Stimulated activated CD8-positive, alpha-beta memory T cell treated with anti-CD3 and anti-CD28 coated beads, Interleukin-2, amount 100 ng/mL, for 1 hour (primary cell): ENCODE measurements around the gene NRARP.

Experiments used
- DNase-seq, 2 donors: peaks; one replicate each; pipeline ENCODE4 v3.0.0-alpha.2; 2020; ENCODE audit warnings: low read depth in 2 of 2

NRARP gene

DNA sequence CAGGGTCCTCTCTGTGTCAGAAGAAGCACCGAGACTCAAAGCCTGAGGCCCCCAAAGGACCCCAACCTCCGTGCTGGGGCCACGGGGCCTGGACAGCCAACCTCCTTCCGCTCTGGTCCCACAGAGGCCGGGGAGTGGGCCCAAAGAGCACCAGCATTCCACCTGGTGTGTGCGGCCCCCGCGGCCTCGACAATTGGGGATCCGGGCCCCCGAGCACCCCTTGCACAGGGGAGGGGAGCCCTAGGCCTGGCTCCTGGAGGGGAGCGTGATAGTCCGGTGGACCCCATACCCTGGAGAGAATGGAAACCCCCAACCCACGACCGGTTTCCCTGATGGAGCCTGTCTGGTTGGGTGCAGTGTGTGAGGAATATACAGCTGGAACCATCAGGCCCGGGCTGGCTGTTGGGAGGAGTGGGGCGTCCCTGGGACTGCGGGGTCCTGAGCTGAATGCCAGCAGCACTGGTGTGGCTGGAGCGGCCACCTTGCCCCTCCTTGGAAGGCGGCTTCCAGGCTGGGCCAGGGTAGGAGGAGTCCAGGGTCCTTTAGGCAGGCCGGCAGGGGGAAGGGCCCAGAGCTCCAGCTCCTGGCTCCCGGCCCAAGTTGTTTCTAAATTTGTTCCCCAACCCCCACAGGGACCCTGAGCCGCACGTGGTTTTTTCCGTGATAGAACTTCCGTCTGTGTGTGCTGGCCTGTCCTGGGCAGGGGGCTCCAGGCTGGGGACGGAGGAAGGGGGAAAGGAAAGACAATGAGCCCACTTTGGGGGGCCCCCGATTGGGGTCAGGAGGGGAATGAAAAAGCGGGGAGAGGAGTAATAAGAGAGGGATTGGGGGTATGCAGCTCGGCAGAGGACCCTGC lies 25.4 kb downstream of the NRARP start:
- DNase-seq: no peak

GRCh38 chr9:137275588-137276472 lies 26.2 kb downstream of the NRARP start:
- DNase-seq: no peak

DNA sequence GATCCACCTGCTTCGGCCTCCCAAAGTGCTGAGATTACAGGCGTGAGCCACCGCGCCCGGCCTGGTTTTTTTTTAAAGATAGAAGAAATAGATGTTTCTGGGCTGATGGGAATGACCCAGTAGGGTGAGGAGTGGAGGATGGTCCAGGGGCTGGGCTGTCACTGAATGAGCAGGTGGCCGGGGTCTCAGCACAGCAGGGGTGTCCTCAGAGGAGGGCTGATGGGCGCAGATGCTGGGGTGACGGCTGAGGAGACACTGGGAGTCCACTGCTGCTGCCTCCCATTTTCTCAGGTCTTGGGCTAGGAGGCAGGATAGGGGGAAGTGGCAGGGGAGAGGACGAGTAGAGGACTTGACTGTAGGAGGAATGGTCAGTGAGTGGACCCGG lies 26.9 kb downstream of the NRARP start:
- DNase-seq: no peak

GRCh38 chr9:137273611-137274320 lies 28.3 kb downstream of the NRARP start:
- DNase-seq: no peak

DNA sequence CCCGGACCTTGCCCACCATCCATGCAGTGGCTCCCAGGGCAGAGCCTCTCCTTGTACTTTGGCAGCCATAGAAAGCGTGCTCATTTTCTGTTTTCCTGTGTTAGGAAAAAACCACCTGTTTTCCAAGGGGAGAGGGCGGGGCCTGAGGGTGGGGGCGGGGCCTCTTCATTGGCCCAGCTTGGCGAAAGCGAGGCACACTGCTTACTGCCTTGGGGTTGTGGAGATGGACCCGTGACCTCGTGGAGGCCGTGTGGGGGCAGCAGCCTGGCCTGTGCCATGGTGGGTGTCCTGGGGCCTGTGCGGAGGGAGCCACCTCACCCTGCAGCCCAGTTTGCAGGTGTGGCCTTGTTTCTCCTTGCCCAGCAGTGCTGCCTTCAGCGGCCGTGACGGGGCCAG lies 29.0 kb downstream of the NRARP start:
- no peak for DNase-seq

GRCh38 chr9:137272241-137273094 lies 29.6 kb downstream of the NRARP start:
- DNase-seq: no peak

- no peak for DNase-seq
Observed at GRCh38 chr9:137271696-137272076, 30.4 kb downstream of the NRARP start.

DNA sequence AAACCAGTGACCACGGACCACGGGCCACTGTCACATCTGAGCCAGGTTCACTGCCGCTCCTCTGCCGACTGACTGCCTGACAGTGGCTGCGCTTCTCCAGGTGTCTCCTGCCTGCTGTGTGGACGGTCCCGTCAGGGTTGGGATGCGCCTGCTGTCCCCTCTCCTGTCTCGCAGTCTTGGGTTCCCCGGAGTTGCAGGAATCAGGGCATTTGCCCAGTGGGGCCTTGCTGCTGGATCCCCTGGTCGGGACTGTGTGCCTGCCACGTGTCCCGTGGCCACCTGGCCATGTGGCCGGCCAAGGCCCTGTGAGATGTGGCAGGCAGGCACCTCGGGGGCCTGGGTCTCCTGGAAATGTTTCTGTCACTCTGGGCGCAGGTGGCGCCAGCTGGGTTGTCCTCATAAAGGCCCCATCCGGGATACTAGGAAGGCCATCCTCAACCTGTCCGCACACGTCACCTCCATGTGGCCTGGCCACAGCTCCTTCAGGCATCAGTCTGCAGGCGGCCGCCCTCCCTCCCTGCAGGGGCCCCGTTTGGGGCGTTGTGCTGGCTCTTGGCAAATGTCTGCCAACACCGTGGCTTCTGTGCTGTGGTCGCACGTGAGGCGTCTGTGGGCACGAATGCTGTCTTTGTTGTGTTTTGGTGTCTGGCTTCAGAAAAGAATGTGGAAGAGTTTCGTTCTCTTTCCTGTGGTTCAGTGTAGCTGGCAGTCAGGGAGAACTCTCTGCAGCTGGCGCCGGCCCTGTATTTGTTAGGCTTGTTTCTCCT lies 31.0 kb downstream of the NRARP start:
- DNase-seq: no peak

- DNase-seq: no peak
Observed at GRCh38 chr9:137269231-137269772, 32.8 kb downstream of the NRARP start.

- DNase-seq: no peak
Observed at GRCh38 chr9:137268538-137269201, 33.4 kb downstream of the NRARP start.

GRCh38 chr9:137267933-137268355 lies 34.1 kb downstream of the NRARP start:
- no peak for DNase-seq

GRCh38 chr9:137266585-137267453 lies 35.3 kb downstream of the NRARP start:
- no peak for DNase-seq

DNA sequence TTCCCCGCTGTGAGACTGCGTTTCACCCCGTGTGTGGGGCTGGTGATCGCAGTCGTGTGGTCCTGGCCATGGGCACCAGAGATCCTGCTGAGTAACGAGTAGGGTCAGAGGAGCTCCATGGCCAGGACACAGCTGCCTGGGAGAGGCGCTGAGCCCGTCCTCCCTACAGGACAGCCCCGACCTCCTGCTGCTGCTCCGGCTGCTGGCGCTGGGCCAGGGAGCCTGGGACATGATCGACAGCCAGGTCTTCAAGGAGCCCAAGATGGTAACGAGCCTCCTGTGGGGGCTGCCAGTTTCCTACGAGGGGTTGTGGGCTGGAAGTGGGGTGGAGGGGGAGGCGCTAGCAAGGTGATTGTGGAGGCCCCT lies 35.9 kb downstream of the NRARP start:
- DNase-seq: no peak

DNA sequence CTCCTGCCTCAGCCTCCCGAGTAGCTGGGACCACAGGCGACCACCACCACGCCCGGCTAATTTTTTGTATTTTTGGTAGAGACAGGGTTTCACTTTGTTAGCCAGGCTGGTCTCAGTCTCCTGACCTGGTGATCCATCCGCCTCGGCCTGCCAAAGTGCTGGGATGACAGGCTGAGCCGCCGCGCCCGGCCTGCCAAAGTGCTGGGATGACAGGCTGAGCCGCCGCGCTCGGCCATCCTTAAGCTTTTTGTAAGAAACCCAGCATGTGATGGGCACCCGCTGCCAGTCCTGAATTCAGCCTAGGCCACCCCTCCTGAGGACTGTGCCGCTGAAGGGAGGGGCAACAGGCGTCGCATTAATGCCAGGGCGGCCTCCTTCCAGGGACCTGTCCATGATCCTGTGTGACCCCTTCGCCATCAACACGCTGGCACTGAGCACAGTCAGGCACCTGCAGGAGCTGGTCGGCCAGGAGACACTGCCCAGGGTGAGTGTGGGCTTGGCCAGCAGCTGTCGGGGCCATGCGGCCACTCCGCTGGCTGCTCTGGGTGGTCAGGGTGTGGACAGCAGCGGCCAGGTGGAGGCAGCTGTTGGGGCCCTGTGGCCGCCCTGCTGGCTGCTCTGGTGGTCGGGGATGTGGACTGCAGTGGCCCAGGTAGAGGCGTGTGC lies 36.4 kb downstream of the NRARP start:
- DNase-seq: no peak

- no peak for DNase-seq
Observed at GRCh38 chr9:137264067-137264466, 38.0 kb downstream of the NRARP start.

DNA sequence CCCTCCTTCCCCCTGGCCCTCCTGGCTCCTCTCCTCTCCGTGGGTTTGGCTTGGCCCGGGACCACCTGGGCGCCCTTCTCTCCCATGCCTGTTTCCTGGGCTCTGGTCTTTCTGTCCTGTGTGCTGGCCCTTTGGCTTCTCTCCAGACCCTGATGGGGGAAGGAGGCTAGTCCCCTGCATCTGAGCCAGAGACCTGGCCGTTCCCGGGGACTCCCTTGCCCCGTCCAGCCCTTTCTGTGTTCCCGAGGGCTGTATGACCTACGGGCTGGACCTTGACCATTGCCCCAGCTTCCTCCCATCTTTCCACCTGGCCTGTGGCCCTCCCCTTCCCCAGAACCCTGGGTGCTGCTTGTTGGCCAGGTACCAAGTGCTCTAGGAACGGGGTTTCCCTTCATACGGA lies 38.6 kb downstream of the NRARP start:
- DNase-seq: no peak

GRCh38 chr9:137262909-137263285 lies 39.2 kb downstream of the NRARP start:
- DNase-seq: no peak
